ENCODE results near the gene ADORA1. TPM values are rescaled to one million over a fixed set of nuclear protein-coding genes. Genes with fewer than 3 reads are reported as not detected.

The ADORA1 gene
- total and polyA plus RNA-seq, 2 experiments from 2014 or later: 8.5 to 22.2 TPM

GRCh38 chr1:203126866-203127665 is 460 bp upstream of the ADORA1 start:
- H3K36me3 ChIP-seq: no peaks in the 10 kb centered on the region
- H3K27ac ChIP-seq: no peak overlapping the region
- no peaks in the 10 kb centered on the region for H3K9me3 ChIP-seq (ENCODE audit: low read depth)
- TF ChIP-seq CTCF (IDR thresholded peaks at IDR 0.05; ENCODE audit: low read depth, low read length): no peak
- peaks cover 54% of the 10 kb centered on the region for H3K4me1 ChIP-seq (ENCODE audit: low read depth)
- H3K27me3 ChIP-seq: no peaks in the 10 kb centered on the region
- peak overlapping the region; percentile 34 for H3K4me3 ChIP-seq
- peak in 1 of 2 donors; percentile 27 for DNase-seq (ENCODE audit: low read depth in 1 of 2, low spot score in 1 of 2)

GRCh38 chr1:203128431-203128715 is 847 bp downstream of the ADORA1 start:
- no peak for TF ChIP-seq CTCF (IDR thresholded peaks at IDR 0.05; ENCODE audit: low read depth, low read length)
- H3K4me3 ChIP-seq: peak overlapping the region; percentile 34
- no peaks in the 10 kb centered on the region for H3K27me3 ChIP-seq
- no peaks in the 10 kb centered on the region for H3K36me3 ChIP-seq
- H3K9me3 ChIP-seq (ENCODE audit: low read depth): no peaks in the 10 kb centered on the region
- H3K27ac ChIP-seq: peak overlapping the region; percentile 50
- no peak for DNase-seq (ENCODE audit: low read depth in 1 of 2, low spot score in 1 of 2)
- peaks cover 54% of the 10 kb centered on the region for H3K4me1 ChIP-seq (ENCODE audit: low read depth)

- Histone ChIP-seq H3K4me1 (ENCODE audit: low read depth) (peaks cover 57% of the 10 kb centered on the region), H3K27ac (peak overlapping the region; percentile 50), H3K4me3 (peak overlapping the region; percentile 34), H3K27me3 (no peaks in the 10 kb centered on the region), H3K36me3 (no peaks in the 10 kb centered on the region), H3K9me3 (ENCODE audit: low read depth) (no peaks in the 10 kb centered on the region)
- no peak for DNase-seq (ENCODE audit: low read depth in 1 of 2, low spot score in 1 of 2)
- TF ChIP-seq CTCF (IDR thresholded peaks at IDR 0.05; ENCODE audit: low read depth, low read length): no peak
Observed at GRCh38 chr1:203128716-203129500, 1.4 kb downstream of the ADORA1 start.

GRCh38 chr1:203129501-203130231 is 2.1 kb downstream of the ADORA1 start:
- no peaks in the 10 kb centered on the region for H3K36me3 ChIP-seq
- H3K4me1 ChIP-seq (ENCODE audit: low read depth): peaks cover 55% of the 10 kb centered on the region
- TF ChIP-seq CTCF (IDR thresholded peaks at IDR 0.05; ENCODE audit: low read depth, low read length): no peak
- H3K27ac ChIP-seq: no peak overlapping the region
- no peak overlapping the region for H3K4me3 ChIP-seq
- H3K27me3 ChIP-seq: no peaks in the 10 kb centered on the region
- H3K9me3 ChIP-seq (ENCODE audit: low read depth): no peaks in the 10 kb centered on the region
- DNase-seq (ENCODE audit: low read depth in 1 of 2, low spot score in 1 of 2): no peak

- Histone ChIP-seq H3K4me3 (no peak overlapping the region), H3K27ac (no peak overlapping the region), H3K27me3 (no peaks in the 10 kb centered on the region), H3K4me1 (ENCODE audit: low read depth) (peaks cover 53% of the 10 kb centered on the region), H3K9me3 (ENCODE audit: low read depth) (no peaks in the 10 kb centered on the region), H3K36me3 (no peaks in the 10 kb centered on the region)
- TF ChIP-seq CTCF (IDR thresholded peaks at IDR 0.05; ENCODE audit: low read depth, low read length): no peak
- no peak for DNase-seq (ENCODE audit: low read depth in 1 of 2, low spot score in 1 of 2)
Observed at GRCh38 chr1:203130358-203130985, 2.9 kb downstream of the ADORA1 start.

All from cardiac muscle cell (in vitro differentiated cells and primary cell).